SK-N-MC (cell line): ENCODE data around the gene NEIL1.

Experiments used
- DNase-seq: peaks from one replicate; pipeline ENCODE4 v3.0.0-alpha.2; 2011; ENCODE audit warnings: low read depth, low spot score
- H3K27ac ChIP-seq: fragments of 200-600 bp; sonication (generic); 2 replicates; pipeline ENCODE4 v1.5.1; 2016; ENCODE audit warnings: mixed run types
- H3K36me3 ChIP-seq: fragments of 200-600 bp; sonication (generic); 2 replicates; pipeline ENCODE4 v1.6.1; 2017; ENCODE audit warnings: antibody characterized with exemption, low read length, mixed read lengths; ENCODE audit not compliant: insufficient read depth
- H3K4me3 ChIP-seq: fragments of 200-600 bp; sonication (generic); 2 replicates; pipeline ENCODE4 v1.5.1; 2016
- H3K9ac ChIP-seq: fragments of 200-600 bp; sonication (generic); 2 replicates; pipeline ENCODE4 v1.8.0; 2017; ENCODE audit warnings: mixed run types, mixed read lengths; ENCODE audit not compliant: insufficient read length
- H3K9me3 ChIP-seq: fragments of 200-600 bp; sonication (generic); 2 replicates; pipeline ENCODE4 v1.6.1; 2017; ENCODE audit warnings: low read depth, mild to moderate bottlenecking, antibody characterized with exemption, low read length, moderate library complexity, mixed read lengths
- EZH2 ChIP-seq: fragments of 200-600 bp; sonication (generic); IDR thresholded peaks from one replicate; pipeline ENCODE4 v1.6.1; 2017; ENCODE audit warnings: antibody characterized with exemption
- FOXP2 ChIP-seq: optimal IDR thresholded peaks from 2 replicates; pipeline ENCODE3; 2011; ENCODE audit warnings: mild to moderate bottlenecking, moderate library complexity; ENCODE audit not compliant: insufficient read depth; ENCODE audit errors: extremely low read length, control extremely low read depth
- POLR2AphosphoS5 ChIP-seq: IDR thresholded peaks from 2 replicates; pipeline ENCODE4 v1.6.1; 2012; ENCODE audit warnings: mild to moderate bottlenecking, low read depth, low read length, borderline replicate concordance

NEIL1 gene

GRCh38 chr15:75360856-75361255, 14.0 kb downstream of the NEIL1 start:
- TF ChIP-seq FOXP2 (no peak), EZH2 (no peak), POLR2AphosphoS5 (no peak)
- no peak overlapping the region for H3K27ac ChIP-seq
- H3K9me3 ChIP-seq, result no peaks in the 10 kb centered on the region
- H3K4me3 ChIP-seq, result no peak overlapping the region
- DNase-seq, result no peak
- H3K36me3 ChIP-seq, result peaks cover 5% of the 10 kb centered on the region; the same call in 1 of the 2 replicates
- H3K9ac ChIP-seq, result no peak overlapping the region

DNA sequence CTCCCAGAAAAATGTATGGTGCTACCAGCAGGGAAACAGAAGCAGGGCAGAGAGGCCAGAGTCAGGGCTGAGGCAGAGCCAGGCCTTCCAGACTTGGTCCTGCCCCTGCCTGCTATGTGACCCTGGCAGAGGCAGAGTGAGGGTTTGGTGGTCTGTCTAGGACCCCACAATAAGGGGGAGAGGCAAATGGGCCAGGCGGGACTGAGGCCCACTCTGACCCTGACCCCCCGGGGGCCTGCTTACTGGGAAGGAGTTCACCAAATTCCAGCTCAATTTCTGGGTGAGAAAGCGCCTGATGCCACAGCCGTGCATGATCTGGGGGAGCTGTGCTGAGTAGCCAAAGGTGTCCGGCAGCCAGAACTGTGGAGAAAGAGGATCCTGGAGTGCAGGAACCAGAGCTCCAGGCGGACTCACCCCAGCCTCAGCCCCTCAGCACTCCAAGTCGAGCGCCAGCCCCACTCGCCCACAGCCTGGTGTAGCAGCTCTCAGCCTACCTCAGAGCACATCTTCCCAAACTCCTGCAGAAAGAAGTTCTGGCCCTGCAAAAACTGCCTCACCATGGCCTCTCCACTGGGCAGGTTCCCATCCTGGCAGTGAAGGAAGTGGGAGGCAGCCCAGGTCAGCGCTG, 14.6 kb downstream of the NEIL1 start:
- no peaks in the 10 kb centered on the region for H3K9me3 ChIP-seq
- TF ChIP-seq POLR2AphosphoS5 (no peak), FOXP2 (no peak), EZH2 (no peak)
- DNase-seq, result no peak
- H3K9ac ChIP-seq, result no peak overlapping the region
- H3K27ac ChIP-seq, result no peak overlapping the region
- H3K4me3 ChIP-seq, result no peak overlapping the region
- H3K36me3 ChIP-seq, result peaks cover 12% of the 10 kb centered on the region; the same call in 1 of the 2 replicates

DNA sequence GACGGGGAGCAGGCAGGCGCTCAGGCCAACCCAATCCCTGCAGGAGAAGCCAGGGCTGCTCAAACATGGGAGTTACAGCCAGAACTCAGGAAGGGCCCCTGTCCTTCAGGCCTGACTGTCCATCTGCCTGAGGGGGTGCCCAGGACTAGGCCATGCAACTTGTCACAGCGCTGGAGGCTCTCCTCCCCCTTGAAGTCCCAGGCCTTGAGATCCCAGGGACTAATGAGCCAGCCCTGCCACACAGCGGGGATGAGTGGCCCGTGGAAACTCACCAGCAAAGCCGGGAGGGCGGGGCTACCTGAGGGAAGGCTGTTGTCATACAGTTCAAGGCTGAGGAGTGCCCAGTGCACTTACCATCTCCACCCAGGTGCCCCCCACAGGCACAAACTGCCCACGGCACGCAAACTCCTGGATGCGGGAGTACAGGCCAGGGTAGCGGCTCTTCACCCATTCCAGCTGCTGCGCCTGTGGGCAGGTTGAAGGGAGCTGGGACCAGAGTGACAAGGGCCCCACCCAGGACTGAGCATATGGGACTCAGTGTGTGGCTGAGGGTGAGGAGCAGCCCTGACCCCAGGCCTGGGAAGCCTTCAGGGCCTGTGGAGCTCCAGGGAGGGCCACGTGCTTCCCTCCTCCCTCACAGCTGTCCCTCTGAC, 15.3 kb downstream of the NEIL1 start:
- no peak for DNase-seq
- TF ChIP-seq EZH2, result no peak
- TF ChIP-seq POLR2AphosphoS5, result no peak
- no peak for TF ChIP-seq FOXP2
- Histone ChIP-seq H3K9me3 (no peaks in the 10 kb centered on the region), H3K36me3 (peaks cover 18% of the 10 kb centered on the region; the same call in 1 of the 2 replicates), H3K9ac (no peak overlapping the region), H3K27ac (no peak overlapping the region), H3K4me3 (no peak overlapping the region)

GRCh38 chr15:75362642-75363249, 15.9 kb downstream of the NEIL1 start:
- Histone ChIP-seq H3K9me3 (no peaks in the 10 kb centered on the region), H3K27ac (no peak overlapping the region), H3K4me3 (no peak overlapping the region), H3K36me3 (peaks cover 22% of the 10 kb centered on the region; the same call in 1 of the 2 replicates), H3K9ac (no peak overlapping the region)
- TF ChIP-seq FOXP2 (no peak), POLR2AphosphoS5 (no peak), EZH2 (no peak)
- DNase-seq, result no peak

GRCh38 chr15:75363786-75364185, 16.9 kb downstream of the NEIL1 start:
- DNase-seq, result no peak
- TF ChIP-seq EZH2, result no peak
- no peak for TF ChIP-seq POLR2AphosphoS5
- no peak for TF ChIP-seq FOXP2
- Histone ChIP-seq H3K36me3 (peaks cover 22% of the 10 kb centered on the region; the same call in 1 of the 2 replicates), H3K9me3 (no peaks in the 10 kb centered on the region), H3K4me3 (no peak overlapping the region), H3K27ac (no peak overlapping the region), H3K9ac (no peak overlapping the region)

- no peak overlapping the region for H3K27ac ChIP-seq
- DNase-seq, result no peak
- no peak for TF ChIP-seq FOXP2
- no peak for TF ChIP-seq POLR2AphosphoS5
- TF ChIP-seq EZH2, result no peak
- H3K9me3 ChIP-seq, result no peaks in the 10 kb centered on the region
- H3K36me3 ChIP-seq, result peaks cover 22% of the 10 kb centered on the region; the same call in 1 of the 2 replicates
- H3K9ac ChIP-seq, result no peak overlapping the region
- H3K4me3 ChIP-seq, result no peak overlapping the region
Observed at GRCh38 chr15:75364881-75365280, 18.0 kb downstream of the NEIL1 start.

- Histone ChIP-seq H3K9ac (no peak overlapping the region), H3K9me3 (no peaks in the 10 kb centered on the region), H3K27ac (no peak overlapping the region), H3K4me3 (no peak overlapping the region), H3K36me3 (peaks cover 29% of the 10 kb centered on the region)
- TF ChIP-seq FOXP2 (no peak), EZH2 (no peak), POLR2AphosphoS5 (no peak)
- no peak for DNase-seq
Observed at GRCh38 chr15:75366163-75366562, 19.3 kb downstream of the NEIL1 start.

DNA sequence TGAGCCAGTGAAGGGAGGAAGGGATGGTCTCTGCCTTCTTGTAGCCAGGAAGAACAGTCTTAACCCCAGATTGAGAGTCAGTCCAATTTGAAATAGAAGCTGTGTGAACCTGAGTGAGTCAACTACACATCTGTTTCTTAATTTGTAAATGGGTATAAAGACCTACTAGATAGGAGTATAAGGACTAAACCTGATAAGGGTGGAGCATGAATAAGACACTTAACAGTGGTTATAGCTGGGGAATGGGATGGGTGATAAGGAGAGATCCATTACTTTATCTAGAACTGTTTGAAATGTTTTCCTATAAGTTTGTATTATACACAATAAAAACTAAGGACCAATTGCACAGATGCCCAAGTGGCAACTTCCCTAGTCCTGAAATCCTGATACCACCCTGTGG, 20.2 kb downstream of the NEIL1 start:
- no peak for TF ChIP-seq EZH2
- no peak for TF ChIP-seq POLR2AphosphoS5
- no peak for TF ChIP-seq FOXP2
- no peak for DNase-seq
- no peaks in the 10 kb centered on the region for H3K9me3 ChIP-seq
- no peak overlapping the region for H3K27ac ChIP-seq
- no peak overlapping the region for H3K9ac ChIP-seq
- H3K4me3 ChIP-seq, result no peak overlapping the region
- peaks cover 37% of the 10 kb centered on the region for H3K36me3 ChIP-seq

GRCh38 chr15:75367406-75367912, 20.6 kb downstream of the NEIL1 start:
- no peak overlapping the region for H3K9ac ChIP-seq
- no peaks in the 10 kb centered on the region for H3K9me3 ChIP-seq
- peak overlapping the region; percentile 99 for H3K4me3 ChIP-seq
- TF ChIP-seq EZH2, result no peak
- no peak for TF ChIP-seq FOXP2
- no peak for TF ChIP-seq POLR2AphosphoS5
- peaks cover 38% of the 10 kb centered on the region for H3K36me3 ChIP-seq
- no peak for DNase-seq
- no peak overlapping the region for H3K27ac ChIP-seq
